HG03039 (cell line): Measurements from ENCODE around the gene SKOR2.
"Not testable (repeated sequence)": the region's sequence is repeated elsewhere in the genome, so short reads cannot be mapped to it uniquely, and the experiment has no call there.

ENCODE experiments used
- ATAC-seq: cut with Tn5 transposase; IDR thresholded peaks from one replicate; pipeline ENCODE4 v1.9.1; 2021; ENCODE audit warnings: mild to moderate bottlenecking, moderate library complexity; ENCODE audit not compliant: unreplicated experiment

The SKOR2 gene

GRCh38 chr18:47203626-47204464, 47.6 kb downstream of the SKOR2 start:
- ATAC-seq = no peak

GRCh38 chr18:47195961-47196360, 55.5 kb downstream of the SKOR2 start:
- not testable (repeated sequence) for ATAC-seq

- no peak for ATAC-seq
These were observed 59.5 kb downstream of the SKOR2 start for GRCh38 chr18:47191961-47192360.

- ATAC-seq = no peak
These were observed 63.7 kb downstream of the SKOR2 start for GRCh38 chr18:47187721-47188120.

GRCh38 chr18:47184419-47185050, 66.9 kb downstream of the SKOR2 start:
- no peak for ATAC-seq

- ATAC-seq = not testable (repeated sequence)
These were observed 69.3 kb downstream of the SKOR2 start for GRCh38 chr18:47182156-47182555.

- ATAC-seq = no peak
These were observed 70.7 kb downstream of the SKOR2 start for GRCh38 chr18:47180765-47181164.

- no peak for ATAC-seq
These were observed 71.9 kb downstream of the SKOR2 start for GRCh38 chr18:47179520-47179919.

GRCh38 chr18:47175898-47176575, 75.4 kb downstream of the SKOR2 start, which contains the start of gene IER3IP1:
Gene IER3IP1, minus strand, starts transcription at chr18:47176364. Its CDS starts 87 bp downstream, at chr18:47176277.
- peak; percentile 88 for ATAC-seq

- ATAC-seq = no peak
These were observed 76.1 kb downstream of the SKOR2 start for GRCh38 chr18:47175283-47175897.

- no peak for ATAC-seq
These were observed 76.8 kb downstream of the SKOR2 start for GRCh38 chr18:47174545-47175116.

- ATAC-seq = no peak
These were observed 79.0 kb downstream of the SKOR2 start for GRCh38 chr18:47172476-47172875.

- no peak for ATAC-seq
These were observed 82.5 kb downstream of the SKOR2 start for GRCh38 chr18:47168913-47169312.

GRCh38 chr18:47168509-47168908, 83.0 kb downstream of the SKOR2 start:
- no peak for ATAC-seq

GRCh38 chr18:47166294-47166693, 85.2 kb downstream of the SKOR2 start:
- ATAC-seq = no peak

GRCh38 chr18:47163241-47163640, 88.2 kb downstream of the SKOR2 start:
- ATAC-seq = peak; percentile 82

GRCh38 chr18:47160256-47160655, 91.2 kb downstream of the SKOR2 start:
- no peak for ATAC-seq

GRCh38 chr18:47158404-47158803, 93.1 kb downstream of the SKOR2 start:
- not testable (repeated sequence) for ATAC-seq
